Measurements from ENCODE around the gene ARPC1B.

The ARPC1B gene

GRCh38 chr7:99368750-99369389 lies 5.7 kb upstream of the ARPC1B start:
- no peak overlapping the region for H3K4ac ChIP-seq (ENCODE audit: low read depth in 1 of 2, low read length in 2 of 2)
- H2BK5ac ChIP-seq (ENCODE audit: low read depth, low read length, poor library complexity, severe bottlenecking): no peak overlapping the region
- H3K27me3 ChIP-seq (ENCODE audit: control insufficient read depth in 1 of 2, insufficient read depth in 1 of 2, low read length in 2 of 2): no peaks in the 10 kb centered on the region
- H2BK15ac ChIP-seq (ENCODE audit: low read depth, poor library complexity, severe bottlenecking): no peak overlapping the region
- H4K8ac ChIP-seq (ENCODE audit: low read length): no peak overlapping the region
- no peak overlapping the region for H3K18ac ChIP-seq (ENCODE audit: low read depth in 1 of 2, low read length in 2 of 2)
- H4K91ac ChIP-seq (ENCODE audit: low read length): no peak overlapping the region
- peaks cover 15% of the 10 kb centered on the region for H3K4me1 ChIP-seq (ENCODE audit: control insufficient read depth, insufficient read depth, low read depth, low read length)
- peak overlapping the region; percentile 17 for H3K27ac ChIP-seq (ENCODE audit: low read length, poor library complexity, severe bottlenecking)
- H2AK5ac ChIP-seq (ENCODE audit: low read length, severe bottlenecking): no peak overlapping the region
- no peak overlapping the region for H3K23ac ChIP-seq (ENCODE audit: low read length in 2 of 2)
- no peak overlapping the region for H3K9ac ChIP-seq (ENCODE audit: low read length)
- no peaks in the 10 kb centered on the region for H3K9me3 ChIP-seq (ENCODE audit: control insufficient read depth, low read length)
- peaks cover 18% of the 10 kb centered on the region for H3K79me1 ChIP-seq (replicated peaks; ENCODE audit: low read length, poor library complexity, severe bottlenecking)
- peaks cover 36 to 43% of the 10 kb centered on the region in 2 experiments for H3K36me3 ChIP-seq (ENCODE audit: control insufficient read depth in 1 of 2, insufficient read depth in 2 of 2, low read depth in 1 of 2, low read length in 2 of 2)
- H2AFZ ChIP-seq (ENCODE audit: low read depth, low read length): no peak overlapping the region
- no peak overlapping the region for H2BK120ac ChIP-seq (ENCODE audit: low read depth, low read length)
- no peak overlapping the region for H3K4me3 ChIP-seq (ENCODE audit: insufficient read depth in 1 of 2, low read depth in 1 of 2, low read length in 2 of 2)
- H3K4me2 ChIP-seq (ENCODE audit: low read length, poor library complexity, severe bottlenecking): no peak overlapping the region
- H3K14ac ChIP-seq (ENCODE audit: low read length in 2 of 2): no peak overlapping the region
- DNase-seq: no peak
- WGBS: 97% methylated on average over 12 of the region's 13 CpGs
- no peak overlapping the region for H2BK12ac ChIP-seq (ENCODE audit: low read length in 2 of 2)

DNA sequence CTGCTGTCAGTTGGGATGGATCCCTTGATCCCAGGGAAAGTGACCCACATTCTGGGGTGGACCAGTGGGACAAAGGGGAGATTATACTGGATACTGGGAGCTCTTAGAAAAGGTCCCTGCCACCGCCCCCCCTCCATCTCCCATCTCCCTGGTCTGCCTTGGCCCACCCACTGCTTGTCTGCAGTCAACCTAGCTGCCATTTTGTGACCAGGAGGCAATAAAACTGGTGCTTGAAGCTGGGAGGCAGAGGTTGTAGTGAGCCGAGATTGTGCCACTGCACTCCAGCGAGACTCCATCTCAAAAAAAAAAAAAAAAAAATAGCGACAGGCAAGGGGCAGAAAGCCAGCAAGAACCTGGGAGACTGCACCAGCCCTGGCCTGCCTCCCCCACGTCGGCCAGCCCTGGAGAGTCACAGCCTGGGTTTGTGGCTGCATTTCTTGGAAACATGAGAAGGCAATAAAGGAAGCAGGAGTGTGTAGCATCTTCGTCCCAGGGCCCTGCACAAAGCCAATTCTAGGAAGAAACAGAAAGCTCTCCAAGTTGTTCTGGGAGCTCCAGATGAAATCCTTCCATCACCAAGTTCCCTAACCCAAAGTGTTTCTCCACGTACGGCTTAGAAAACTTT lies 4.7 kb upstream of the ARPC1B start:
- Histone ChIP-seq H3K27ac (ENCODE audit: low read length, poor library complexity, severe bottlenecking) (no peak overlapping the region), H2AFZ (ENCODE audit: low read depth, low read length) (no peak overlapping the region), H3K79me1 (replicated peaks; ENCODE audit: low read length, poor library complexity, severe bottlenecking) (peaks cover 19% of the 10 kb centered on the region), H3K14ac (ENCODE audit: low read length in 2 of 2) (no peak overlapping the region), H3K4me3 (ENCODE audit: insufficient read depth in 1 of 2, low read depth in 1 of 2, low read length in 2 of 2) (no peak overlapping the region), H3K9ac (ENCODE audit: low read length) (peak overlapping the region; percentile 53), H3K36me3 (ENCODE audit: control insufficient read depth in 1 of 2, insufficient read depth in 2 of 2, low read depth in 1 of 2, low read length in 2 of 2) (peaks cover 28 to 39% of the 10 kb centered on the region in 2 experiments), H3K18ac (ENCODE audit: low read depth in 1 of 2, low read length in 2 of 2) (no peak overlapping the region), H3K4ac (ENCODE audit: low read depth in 1 of 2, low read length in 2 of 2) (no peak overlapping the region), H4K91ac (ENCODE audit: low read length) (no peak overlapping the region), H3K9me3 (ENCODE audit: control insufficient read depth, low read length) (no peaks in the 10 kb centered on the region), H3K23ac (ENCODE audit: low read length in 2 of 2) (no peak overlapping the region), H2BK15ac (ENCODE audit: low read depth, poor library complexity, severe bottlenecking) (no peak overlapping the region), H3K4me2 (ENCODE audit: low read length, poor library complexity, severe bottlenecking) (no peak overlapping the region), H3K27me3 (ENCODE audit: control insufficient read depth in 1 of 2, insufficient read depth in 1 of 2, low read length in 2 of 2) (no peaks in the 10 kb centered on the region), H3K4me1 (ENCODE audit: control insufficient read depth, insufficient read depth, low read depth, low read length) (peaks cover 19% of the 10 kb centered on the region), H2BK5ac (ENCODE audit: low read depth, low read length, poor library complexity, severe bottlenecking) (no peak overlapping the region), H4K8ac (ENCODE audit: low read length) (no peak overlapping the region), H2BK120ac (ENCODE audit: low read depth, low read length) (no peak overlapping the region), H2AK5ac (ENCODE audit: low read length, severe bottlenecking) (no peak overlapping the region), H2BK12ac (ENCODE audit: low read length in 2 of 2) (no peak overlapping the region)
- WGBS: 85% methylated on average over 8 of the region's 9 CpGs
- no peak for DNase-seq

DNA sequence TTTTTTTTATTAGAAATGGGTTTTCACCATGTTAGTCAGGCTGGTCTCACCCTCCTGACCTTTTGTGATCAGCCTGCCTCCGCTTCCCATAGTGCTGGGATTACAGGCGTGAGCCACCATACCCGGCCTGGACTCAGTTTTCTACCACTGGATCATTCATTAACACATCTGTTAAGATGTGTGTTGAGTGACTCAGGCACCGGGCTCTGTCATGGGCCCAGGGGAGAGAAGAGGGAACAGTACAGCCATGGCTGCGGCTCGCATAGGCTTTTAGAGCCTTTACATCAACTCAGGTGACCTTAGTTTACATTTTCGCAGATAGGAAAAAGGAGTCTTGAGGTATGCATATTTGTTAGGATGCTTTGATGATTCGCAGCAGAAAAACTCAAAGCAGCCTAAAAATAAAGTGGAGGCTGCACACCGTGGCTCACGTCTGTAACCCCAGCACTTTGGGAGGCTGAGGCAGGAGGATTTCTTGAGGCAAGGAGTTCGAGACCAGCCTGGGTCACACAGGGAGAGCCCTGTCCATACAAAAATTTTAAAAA lies 3.1 kb upstream of the ARPC1B start:
- H2BK5ac ChIP-seq (ENCODE audit: low read depth, low read length, poor library complexity, severe bottlenecking): no peak overlapping the region
- H3K23ac ChIP-seq (ENCODE audit: low read length in 2 of 2): no peak overlapping the region
- H3K4me3 ChIP-seq (ENCODE audit: insufficient read depth in 1 of 2, low read depth in 1 of 2, low read length in 2 of 2): no peak overlapping the region
- no peak overlapping the region for H2BK120ac ChIP-seq (ENCODE audit: low read depth, low read length)
- H3K27me3 ChIP-seq (ENCODE audit: control insufficient read depth in 1 of 2, insufficient read depth in 1 of 2, low read length in 2 of 2): no peaks in the 10 kb centered on the region
- no peak overlapping the region for H3K4ac ChIP-seq (ENCODE audit: low read depth in 1 of 2, low read length in 2 of 2)
- no peak overlapping the region for H4K91ac ChIP-seq (ENCODE audit: low read length)
- peak overlapping the region; percentile 23 for H3K27ac ChIP-seq (ENCODE audit: low read length, poor library complexity, severe bottlenecking)
- no peak overlapping the region for H2BK12ac ChIP-seq (ENCODE audit: low read length in 2 of 2)
- no peak overlapping the region for H4K8ac ChIP-seq (ENCODE audit: low read length)
- no peak overlapping the region for H3K18ac ChIP-seq (ENCODE audit: low read depth in 1 of 2, low read length in 2 of 2)
- H3K79me1 ChIP-seq (replicated peaks; ENCODE audit: low read length, poor library complexity, severe bottlenecking): peaks cover 14% of the 10 kb centered on the region
- WGBS: 68% methylated on average over 10 of the region's 11 CpGs
- H2AFZ ChIP-seq (ENCODE audit: low read depth, low read length): no peak overlapping the region
- H3K14ac ChIP-seq (ENCODE audit: low read length in 2 of 2): no peak overlapping the region
- H2AK5ac ChIP-seq (ENCODE audit: low read length, severe bottlenecking): no peak overlapping the region
- H3K36me3 ChIP-seq (ENCODE audit: control insufficient read depth in 1 of 2, insufficient read depth in 2 of 2, low read depth in 1 of 2, low read length in 2 of 2): peaks cover 16 to 27% of the 10 kb centered on the region in 2 experiments
- no peak overlapping the region for H3K4me2 ChIP-seq (ENCODE audit: low read length, poor library complexity, severe bottlenecking)
- H2BK15ac ChIP-seq (ENCODE audit: low read depth, poor library complexity, severe bottlenecking): no peak overlapping the region
- no peak overlapping the region for H3K9ac ChIP-seq (ENCODE audit: low read length)
- no peaks in the 10 kb centered on the region for H3K9me3 ChIP-seq (ENCODE audit: control insufficient read depth, low read length)
- peaks cover 24% of the 10 kb centered on the region for H3K4me1 ChIP-seq (ENCODE audit: control insufficient read depth, insufficient read depth, low read depth, low read length)
- no peak for DNase-seq

- WGBS: 68% methylated on average over 20 of the region's 21 CpGs
- DNase-seq: peak; percentile 57
- peak overlapping the region in 1 of 2 experiments; percentile 1 for H3K18ac ChIP-seq (ENCODE audit: low read depth in 1 of 2, low read length in 2 of 2)
Measured at GRCh38 chr7:99372275-99373090, 2.0 kb upstream of the ARPC1B start.

More at GRCh38 chr7:99372275-99373090, 2.0 kb upstream of the ARPC1B start:
- Histone ChIP-seq H2BK15ac (ENCODE audit: low read depth, poor library complexity, severe bottlenecking) (peak overlapping the region; percentile 49), H2BK12ac (ENCODE audit: low read length in 2 of 2) (no peak overlapping the region), H3K14ac (ENCODE audit: low read length in 2 of 2) (no peak overlapping the region), H2BK120ac (ENCODE audit: low read depth, low read length) (no peak overlapping the region), H2BK5ac (ENCODE audit: low read depth, low read length, poor library complexity, severe bottlenecking) (no peak overlapping the region), H2AFZ (ENCODE audit: low read depth, low read length) (no peak overlapping the region), H3K36me3 (ENCODE audit: control insufficient read depth in 1 of 2, insufficient read depth in 2 of 2, low read depth in 1 of 2, low read length in 2 of 2) (peaks cover 13 to 22% of the 10 kb centered on the region in 2 experiments), H3K23ac (ENCODE audit: low read length in 2 of 2) (no peak overlapping the region), H4K91ac (ENCODE audit: low read length) (peak overlapping the region; percentile 7), H4K8ac (ENCODE audit: low read length) (peak overlapping the region; percentile 88), H3K9me3 (ENCODE audit: control insufficient read depth, low read length) (no peaks in the 10 kb centered on the region), H3K9ac (ENCODE audit: low read length) (peak overlapping the region; percentile 14), H3K27me3 (ENCODE audit: control insufficient read depth in 1 of 2, insufficient read depth in 1 of 2, low read length in 2 of 2) (no peaks in the 10 kb centered on the region), H3K4me1 (ENCODE audit: control insufficient read depth, insufficient read depth, low read depth, low read length) (peaks cover 24% of the 10 kb centered on the region), H3K27ac (ENCODE audit: low read length, poor library complexity, severe bottlenecking) (peak overlapping the region; percentile 31), H2AK5ac (ENCODE audit: low read length, severe bottlenecking) (peak overlapping the region; percentile 27), H3K4ac (ENCODE audit: low read depth in 1 of 2, low read length in 2 of 2) (peak overlapping the region in 1 of 2 experiments; percentile 31), H3K4me2 (ENCODE audit: low read length, poor library complexity, severe bottlenecking) (no peak overlapping the region), H3K4me3 (ENCODE audit: insufficient read depth in 1 of 2, low read depth in 1 of 2, low read length in 2 of 2) (peak overlapping the region in 1 of 2 experiments; percentile 23), H3K79me1 (replicated peaks; ENCODE audit: low read length, poor library complexity, severe bottlenecking) (peaks cover 6% of the 10 kb centered on the region)
